Adrenal gland (tissue), 12 donors: Measurements from ENCODE around the gene TIFAB. TPM values are rescaled to one million over a fixed set of nuclear protein-coding genes. Genes with fewer than 3 reads are reported as not detected.

Source experiments
- DNase-seq, 7 donors: peaks; one replicate each; pipeline ENCODE4 v3.0.0-alpha.2; 2019 to 2020
- H3K27ac ChIP-seq, 5 donors: fragments of 200-600 bp; sonication (generic) in 4 of 5; 1 replicate in 3 of 5; 2 replicates in 2 of 5; pipeline versions ENCODE4 v1.5.1 to v1.8.0; 2016 to 2020; ENCODE audit warnings: mild to moderate bottlenecking in 1 of 5
- H3K27me3 ChIP-seq: fragments of 200-600 bp; 2 replicates; pipeline ENCODE4 v1.8.0; 2021
- H3K36me3 ChIP-seq, 2 donors: fragments of 200-600 bp; replicated peaks in 1 of 2; 1 replicate in 1 of 2; 2 replicates in 1 of 2; pipeline versions ENCODE4 v1.5.1 to v1.8.0; 2018 to 2022
- H3K4me1 ChIP-seq, 2 donors: fragments of 200-600 bp; replicated peaks in 1 of 2; 1 replicate in 1 of 2; 2 replicates in 1 of 2; pipeline versions ENCODE4 v1.5.1 to v1.8.0; 2018 to 2021
- H3K4me3 ChIP-seq, 4 donors: fragments of 200-600 bp; sonication (generic) in 3 of 4; one replicate each; pipeline ENCODE4 v1.5.1; 2016 to 2018
- H3K9me3 ChIP-seq, 3 donors: fragments of 200-600 bp; sonication (generic) in 1 of 3; replicated peaks in 1 of 3; 1 replicate in 2 of 3; 2 replicates in 1 of 3; pipeline versions ENCODE4 v1.5.1 to v1.8.0; 2016 to 2021
- POLR2A ChIP-seq, 2 donors: fragments of 450-650 bp; IDR thresholded peaks; one replicate each; pipeline ENCODE4 v1.6.1; 2017; ENCODE audit warnings: antibody characterized with exemption in 2 of 2, mild to moderate bottlenecking in 2 of 2, moderate library complexity in 1 of 2
- WGBS, 4 donors: extraction: QIAGEN DNeasy Blood & Tissue Kit in 2 of 4; methylation state at CpG; one replicate each; pipeline versions ENCODE4 v1.1.5 to v1.1.7; 2013 to 2017; 5-methylcytosine and 5-hydroxymethylcytosine counted together
- intact Hi-C, 2 donors: fragments of 100-400 bp; cut with DNase I; formaldehyde crosslinking; loops; one replicate each; pipeline versions ENCODE4 v1.14.1 to v1.15.0; 2022 to 2023
- polyA plus RNA-seq, 3 donors: library from polyadenylated mRNA; stranded (reverse); fragments of 200-250 nt in 2 of 3; fragments of 350-450 nt in 1 of 3; fragmentation: Illumina TruSeq in 1 of 3; extraction: RNeasy Lipid Tissue Mini Kit (QIAGEN cat#74804) in 1 of 3; gene quantifications; one replicate each; pipeline ENCODE4 v1.2.3, GENCODE V29; 2013 to 2014
- total RNA-seq, 9 donors: library from RNA; depleted of rRNA in 4 of 9; stranded (reverse); fragments of >200 nt in 4 of 9; fragments of 120-200 nt in 1 of 9; fragmentation: NEBNext Ultra II Directional in 1 of 9; extraction: Animal tissue kit (Norgen Biotek cat#: 25700) in 1 of 9; gene quantifications; one replicate each; pipeline versions ENCODE4 v1.1.0 to v1.2.4, GENCODE V29; 2013 to 2023
- TF ChIP-seq, protein P1 (sequence below), 6 experiments: fragments of 450-650 bp in 4 of 6; fragments of 200-600 bp in 2 of 6; sonication (generic) in 1 of 6; IDR thresholded peaks; 1 replicate in 5 of 6; 2 replicates in 1 of 6; pipeline versions ENCODE4 v1.5.1 to v1.8.0; 2016 to 2021; ENCODE audit warnings: antibody characterized with exemption in 6 of 6, mild to moderate bottlenecking in 2 of 6, moderate library complexity in 1 of 6
- donor health status: healthy with polysubstance abuse.
- donor health status: Bipolar disorder and iron deficiency.
- donor health status: DM: yes; HTN: yes; CAD: no.
- donor health status: DM: no; HTN: no; CAD: no.
- donor health status: DM: no; HTN: no; CAD: no.
- donor health status: DM: yes; HTN: yes; CAD: no.

The TIFAB gene
- total and polyA plus RNA-seq, 12 donors = 0.06 to 0.08 TPM; not detected in 10

DNA sequence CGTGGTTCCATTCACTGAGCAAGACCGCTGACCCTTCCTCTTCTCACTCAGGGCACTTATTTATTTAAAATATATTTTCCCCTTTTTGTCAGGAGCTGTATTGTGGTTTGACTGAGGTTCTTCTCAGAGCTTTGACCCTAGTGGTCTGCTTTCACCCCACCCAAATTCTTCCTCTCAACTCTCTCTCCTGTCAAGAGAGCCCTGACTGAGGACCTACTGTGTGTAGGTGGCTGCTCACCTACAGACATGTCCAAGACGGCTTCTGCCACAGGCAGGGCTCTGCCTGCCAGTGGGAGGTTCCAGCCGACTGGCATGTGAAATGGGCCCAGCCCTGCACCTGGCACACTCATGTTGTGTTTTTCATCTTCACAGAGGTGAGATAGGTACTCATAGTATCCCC lies 10.2 kb downstream of the TIFAB start:
- no peaks in the 10 kb centered on the region for H3K36me3 ChIP-seq
- H3K27ac ChIP-seq = no peak overlapping the region
- H3K27me3 ChIP-seq = peaks cover 1% of the 10 kb centered on the region
- 81 to 89% (median 83%) methylated on average over 4 of the region's 4 CpGs for WGBS, 4 donors
- intact Hi-C loops = no loop called here
- peak in 2 of 7 donors; percentile 2 to 10 for DNase-seq
- H3K9me3 ChIP-seq = no peaks in the 10 kb centered on the region
- TF ChIP-seq, protein P1, sequence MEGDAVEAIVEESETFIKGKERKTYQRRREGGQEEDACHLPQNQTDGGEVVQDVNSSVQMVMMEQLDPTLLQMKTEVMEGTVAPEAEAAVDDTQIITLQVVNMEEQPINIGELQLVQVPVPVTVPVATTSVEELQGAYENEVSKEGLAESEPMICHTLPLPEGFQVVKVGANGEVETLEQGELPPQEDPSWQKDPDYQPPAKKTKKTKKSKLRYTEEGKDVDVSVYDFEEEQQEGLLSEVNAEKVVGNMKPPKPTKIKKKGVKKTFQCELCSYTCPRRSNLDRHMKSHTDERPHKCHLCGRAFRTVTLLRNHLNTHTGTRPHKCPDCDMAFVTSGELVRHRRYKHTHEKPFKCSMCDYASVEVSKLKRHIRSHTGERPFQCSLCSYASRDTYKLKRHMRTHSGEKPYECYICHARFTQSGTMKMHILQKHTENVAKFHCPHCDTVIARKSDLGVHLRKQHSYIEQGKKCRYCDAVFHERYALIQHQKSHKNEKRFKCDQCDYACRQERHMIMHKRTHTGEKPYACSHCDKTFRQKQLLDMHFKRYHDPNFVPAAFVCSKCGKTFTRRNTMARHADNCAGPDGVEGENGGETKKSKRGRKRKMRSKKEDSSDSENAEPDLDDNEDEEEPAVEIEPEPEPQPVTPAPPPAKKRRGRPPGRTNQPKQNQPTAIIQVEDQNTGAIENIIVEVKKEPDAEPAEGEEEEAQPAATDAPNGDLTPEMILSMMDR (IDR thresholded peaks at IDR 0.05) = no peak
- no peak for TF ChIP-seq POLR2A (IDR thresholded peaks at IDR 0.05)
- H3K4me1 ChIP-seq = no peaks in the 10 kb centered on the region
- no peak overlapping the region for H3K4me3 ChIP-seq

- Histone ChIP-seq H3K9me3 (no peaks in the 10 kb centered on the region), H3K4me1 (no peaks in the 10 kb centered on the region), H3K27ac (no peak overlapping the region), H3K27me3 (peaks cover 4% of the 10 kb centered on the region), H3K36me3 (no peaks in the 10 kb centered on the region), H3K4me3 (no peak overlapping the region)
- 52 to 57% (median 55%) methylated on average over 9 to 11 of the region's 11 CpGs for WGBS, 4 donors
- no peak for TF ChIP-seq POLR2A (IDR thresholded peaks at IDR 0.05)
- TF ChIP-seq, protein P1 (IDR thresholded peaks at IDR 0.05) = no peak
- intact Hi-C loops = no loop called here
- peak in 2 of 7 donors; percentile 10 to 44 for DNase-seq
These were observed 10.8 kb downstream of the TIFAB start for GRCh38 chr5:135441350-135441831.

DNA sequence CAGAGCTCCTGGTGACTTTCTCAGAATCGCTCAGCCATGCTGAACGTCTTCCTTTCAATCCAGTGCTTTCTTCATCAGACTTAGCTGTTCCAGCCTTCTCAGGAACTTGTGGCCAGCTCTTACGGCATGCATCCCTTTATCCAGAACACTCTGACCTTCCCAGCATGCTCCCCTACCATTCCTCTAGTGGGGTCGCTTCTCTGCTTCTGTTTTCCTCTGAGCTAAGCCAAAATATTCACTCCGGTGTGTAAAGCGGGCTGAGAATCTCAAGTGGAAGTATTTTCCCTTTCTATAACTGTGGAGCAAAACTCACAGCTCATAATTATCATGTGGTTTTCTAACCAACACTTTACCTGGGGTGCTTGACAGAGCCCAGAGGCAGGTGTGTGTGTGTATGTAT lies 11.2 kb downstream of the TIFAB start:
- intact Hi-C loops = no loop called here
- Histone ChIP-seq H3K27ac (no peak overlapping the region), H3K36me3 (no peaks in the 10 kb centered on the region), H3K27me3 (peaks cover 4% of the 10 kb centered on the region), H3K4me1 (no peaks in the 10 kb centered on the region), H3K9me3 (no peaks in the 10 kb centered on the region), H3K4me3 (no peak overlapping the region)
- no peak for TF ChIP-seq POLR2A (IDR thresholded peaks at IDR 0.05)
- TF ChIP-seq, protein P1 (IDR thresholded peaks at IDR 0.05) = no peak
- WGBS, 4 donors = 57 to 70% (median 66%) methylated on average over 6 of the region's 6 CpGs
- peak in 2 of 7 donors; percentile 5 to 21 for DNase-seq

- TF ChIP-seq, protein P1 (IDR thresholded peaks at IDR 0.05) = no peak
- no peak for TF ChIP-seq POLR2A (IDR thresholded peaks at IDR 0.05)
- Histone ChIP-seq H3K36me3 (no peaks in the 10 kb centered on the region), H3K4me1 (no peaks in the 10 kb centered on the region), H3K4me3 (no peak overlapping the region), H3K27me3 (peaks cover 4% of the 10 kb centered on the region), H3K9me3 (no peaks in the 10 kb centered on the region), H3K27ac (no peak overlapping the region)
- intact Hi-C loops = no loop called here
- WGBS, 4 donors = 67 to 79% (median 72%) methylated on average over 7 to 11 of the region's 11 CpGs
- DNase-seq = peak in 2 of 7 donors; percentile 11 to 37
These were observed 12.6 kb downstream of the TIFAB start for GRCh38 chr5:135439231-135440205.
